K562 (cell line): ENCODE data around the gene RUNX1. TPM values are rescaled to one million over a fixed set of nuclear protein-coding genes. Genes with fewer than 3 reads are reported as not detected.

Experiments
- CBX5 ChIP-seq: IDR thresholded peaks from 2 replicates; pipeline ENCODE4 v1.6.1; 2014; ENCODE audit warnings: low read depth, borderline replicate concordance
- E2F1 ChIP-seq: sonication (generic); formaldehyde crosslinking; IDR thresholded peaks from 2 replicates; pipeline ENCODE4 v1.8.1; 2023; ENCODE audit warnings: mild to moderate bottlenecking, missing genetic modification reagents, moderate library complexity
- EP400 ChIP-seq: fragments of 450-650 bp; IDR thresholded peaks from 2 replicates; pipeline ENCODE4 v1.6.1; 2017; ENCODE audit warnings: antibody characterized with exemption, mild to moderate bottlenecking, moderate library complexity
- ILF3 ChIP-seq: fragments of 450-650 bp; IDR thresholded peaks from 2 replicates; pipeline ENCODE4 v1.6.1; 2018; ENCODE audit warnings: antibody characterized with exemption, mild to moderate bottlenecking, moderate library complexity, borderline replicate concordance
- MLX ChIP-seq, 2 experiments: fragments of 450-650 bp in 1 of 2; sonication (generic) in 1 of 2; formaldehyde crosslinking; conservative IDR thresholded peaks; 2 replicates each; pipeline versions ENCODE4 v1.4.0 to v1.8.1; 2020 to 2022; ENCODE audit warnings: mild to moderate bottlenecking in 1 of 2, missing genetic modification reagents in 1 of 2
- MTA2 ChIP-seq: fragments of 450-650 bp; IDR thresholded peaks from 2 replicates; pipeline ENCODE4 v1.6.1; 2016; ENCODE audit warnings: low read depth
- RBM14 ChIP-seq: fragments of 200-400 bp; formaldehyde crosslinking; IDR thresholded peaks from 2 replicates; pipeline ENCODE4 v1.6.1; 2018; ENCODE audit warnings: low read depth, mild to moderate bottlenecking, low read length, moderate library complexity, borderline replicate concordance; ENCODE audit not compliant: insufficient read depth
- STAT5B ChIP-seq: fragments of 250-450 bp; sonication (Bioruptor Pico); IDR thresholded peaks from 2 replicates; pipeline ENCODE4 v1.8.0; 2021; ENCODE audit warnings: mild to moderate bottlenecking, inconsistent platforms
- SUPT5H ChIP-seq: fragments of 450-650 bp; IDR thresholded peaks from 2 replicates; pipeline ENCODE4 v1.6.1; 2016
- TCFL5 ChIP-seq: fragments of 250-450 bp; sonication (Bioruptor Pico); conservative IDR thresholded peaks from 2 replicates; pipeline ENCODE4 v1.6.1; 2021; ENCODE audit warnings: mild to moderate bottlenecking, moderate library complexity, matching md5 sums
- ZBTB7A ChIP-seq: IDR thresholded peaks from 2 replicates; pipeline ENCODE4 v1.6.1; 2011; ENCODE audit warnings: low read depth, mild to moderate bottlenecking, low read length, moderate library complexity, borderline replicate concordance; ENCODE audit not compliant: control insufficient read depth
- ZNF511 ChIP-seq: sonication (generic); formaldehyde crosslinking; IDR thresholded peaks from 2 replicates; pipeline ENCODE4 v1.8.0; 2022; ENCODE audit warnings: mild to moderate bottlenecking, missing genetic modification reagents
- polyA plus RNA-seq, 8 experiments: library from polyadenylated mRNA; depleted of rRNA in 4 of 8; stranded (reverse) in 5 of 8; unstranded in 3 of 8; fragments of >200 nt; fragmentation: Nextera tagmentation in 2 of 8; fragmentation: Illumina TruSeq in 1 of 8; extraction: Ambion mirVana in 2 of 8; extraction: Trizol in 1 of 8; gene quantifications; 2 replicates each; pipeline versions ENCODE4 v1.2.1 to v1.2.3, GENCODE V29; 2011 to 2014; ENCODE audit warnings: inconsistent platforms in 1 of 8, missing spikeins in 1 of 8
- total RNA-seq, 7 experiments: library from RNA; depleted of rRNA in 6 of 7; stranded (reverse); fragments of >200 nt in 6 of 7; fragmentation: Illumina TruSeq in 2 of 7; extraction: Trizol in 2 of 7; gene quantifications; 2 replicates each; pipeline versions ENCODE4 v1.2.1 to v1.2.3, GENCODE V29; 2011 to 2021; ENCODE audit warnings: low replicate concordance in 1 of 7
- TF ChIP-seq, protein P1 (sequence below), 2 experiments: fragments of 450-650 bp in 1 of 2; sonication (generic) in 1 of 2; formaldehyde crosslinking in 1 of 2; IDR thresholded peaks in 1 of 2; conservative IDR thresholded peaks in 1 of 2; 2 replicates each; pipeline versions ENCODE4 v1.6.1 to v1.8.1; 2016 to 2023; ENCODE audit warnings: mild to moderate bottlenecking in 2 of 2, moderate library complexity in 2 of 2, inconsistent platforms in 1 of 2, missing genetic modification reagents in 1 of 2
- TF ChIP-seq, protein P2 (sequence below): sonication (generic); formaldehyde crosslinking; IDR thresholded peaks from 2 replicates; pipeline ENCODE4 v1.9.0; 2022; ENCODE audit warnings: mild to moderate bottlenecking, missing genetic modification reagents
- TF ChIP-seq, protein P3 (sequence below): fragments of 450-650 bp; formaldehyde crosslinking; IDR thresholded peaks from 2 replicates; pipeline ENCODE4 v1.4.0; 2020; ENCODE audit warnings: mild to moderate bottlenecking, moderate library complexity
- TF ChIP-seq, protein P4 (sequence below): fragments of 250-450 bp; sonication (Bioruptor Pico); IDR thresholded peaks from 2 replicates; pipeline ENCODE4 v1.4.0; 2020; ENCODE audit warnings: mild to moderate bottlenecking, moderate library complexity

Gene RUNX1
- total and polyA plus RNA-seq, 9 of the 15 experiments (the other 6 are each of a cell fraction or from before 2014, with no cell fraction given), result 2.2 to 68.6 (median 17.8) TPM

DNA sequence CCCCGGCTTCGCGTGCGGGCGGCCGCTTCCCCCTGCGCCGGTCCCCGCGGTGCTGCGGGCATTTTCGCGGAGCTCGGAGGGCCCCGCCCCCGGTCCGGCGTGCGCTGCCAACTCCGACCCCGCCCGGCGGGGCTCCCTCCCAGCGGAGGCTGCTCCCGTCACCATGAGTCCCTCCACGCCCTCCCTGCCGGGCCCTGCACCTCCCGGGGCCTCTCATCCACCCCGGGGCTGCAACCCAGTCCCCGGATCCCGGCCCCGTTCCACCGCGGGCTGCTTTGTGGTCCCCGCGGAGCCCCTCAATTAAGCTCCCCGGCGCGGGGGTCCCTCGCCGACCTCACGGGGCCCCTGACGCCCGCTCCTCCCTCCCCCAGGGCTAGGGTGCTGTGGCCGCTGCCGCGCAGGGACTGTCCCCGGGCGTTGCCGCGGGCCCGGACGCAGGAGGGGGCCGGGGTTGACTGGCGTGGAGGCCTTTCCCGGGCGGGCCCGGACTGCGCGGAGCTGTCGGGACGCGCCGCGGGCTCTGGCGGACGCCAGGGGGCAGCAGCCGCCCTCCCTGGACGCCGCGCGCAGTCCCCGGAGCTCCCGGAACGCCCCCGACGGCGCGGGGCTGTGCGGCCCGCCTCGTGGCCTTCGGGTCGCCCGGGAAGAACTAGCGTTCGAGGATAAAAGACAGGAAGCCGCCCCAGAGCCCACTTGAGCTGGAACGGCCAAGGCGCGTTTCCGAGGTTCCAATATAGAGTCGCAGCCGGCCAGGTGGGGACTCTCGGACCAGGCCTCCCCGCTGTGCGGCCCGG lies 159.2 kb downstream of the RUNX1 start (continued):
- TF ChIP-seq, protein P1, sequence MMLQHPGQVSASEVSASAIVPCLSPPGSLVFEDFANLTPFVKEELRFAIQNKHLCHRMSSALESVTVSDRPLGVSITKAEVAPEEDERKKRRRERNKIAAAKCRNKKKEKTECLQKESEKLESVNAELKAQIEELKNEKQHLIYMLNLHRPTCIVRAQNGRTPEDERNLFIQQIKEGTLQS (IDR thresholded peaks at IDR 0.05), result no peak
- TF ChIP-seq, protein P1 (CRISPR knock-in tag; conservative IDR thresholded peaks at IDR 0.05), result peak; percentile 55
- TF ChIP-seq E2F1 (CRISPR knock-in tag), result peak; percentile 81
- TF ChIP-seq ILF3, result peak; percentile 64; the same call in 1 of the 2 replicates
- TF ChIP-seq STAT5B, result no peak
- peak; percentile 73; the same call in 1 of the 2 replicates for TF ChIP-seq EP400
- TF ChIP-seq SUPT5H, result peak; percentile 67
- TF ChIP-seq, protein P2, sequence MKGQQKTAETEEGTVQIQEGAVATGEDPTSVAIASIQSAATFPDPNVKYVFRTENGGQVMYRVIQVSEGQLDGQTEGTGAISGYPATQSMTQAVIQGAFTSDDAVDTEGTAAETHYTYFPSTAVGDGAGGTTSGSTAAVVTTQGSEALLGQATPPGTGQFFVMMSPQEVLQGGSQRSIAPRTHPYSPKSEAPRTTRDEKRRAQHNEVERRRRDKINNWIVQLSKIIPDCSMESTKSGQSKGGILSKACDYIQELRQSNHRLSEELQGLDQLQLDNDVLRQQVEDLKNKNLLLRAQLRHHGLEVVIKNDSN, result 0 out of 2 replicates have a peak, but pooled peaks have one; percentile 9
- no peak for TF ChIP-seq MTA2
- TF ChIP-seq, protein P3, sequence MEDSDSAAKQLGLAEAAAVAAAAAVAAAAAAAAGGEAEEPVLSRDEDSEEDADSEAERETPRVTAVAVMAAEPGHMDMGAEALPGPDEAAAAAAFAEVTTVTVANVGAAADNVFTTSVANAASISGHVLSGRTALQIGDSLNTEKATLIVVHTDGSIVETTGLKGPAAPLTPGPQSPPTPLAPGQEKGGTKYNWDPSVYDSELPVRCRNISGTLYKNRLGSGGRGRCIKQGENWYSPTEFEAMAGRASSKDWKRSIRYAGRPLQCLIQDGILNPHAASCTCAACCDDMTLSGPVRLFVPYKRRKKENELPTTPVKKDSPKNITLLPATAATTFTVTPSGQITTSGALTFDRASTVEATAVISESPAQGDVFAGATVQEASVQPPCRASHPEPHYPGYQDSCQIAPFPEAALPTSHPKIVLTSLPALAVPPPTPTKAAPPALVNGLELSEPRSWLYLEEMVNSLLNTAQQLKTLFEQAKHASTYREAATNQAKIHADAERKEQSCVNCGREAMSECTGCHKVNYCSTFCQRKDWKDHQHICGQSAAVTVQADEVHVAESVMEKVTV (CRISPR knock-in tag), result peak; percentile 75
- TF ChIP-seq TCFL5 (CRISPR knock-in tag), result no peak
- TF ChIP-seq, protein P4, sequence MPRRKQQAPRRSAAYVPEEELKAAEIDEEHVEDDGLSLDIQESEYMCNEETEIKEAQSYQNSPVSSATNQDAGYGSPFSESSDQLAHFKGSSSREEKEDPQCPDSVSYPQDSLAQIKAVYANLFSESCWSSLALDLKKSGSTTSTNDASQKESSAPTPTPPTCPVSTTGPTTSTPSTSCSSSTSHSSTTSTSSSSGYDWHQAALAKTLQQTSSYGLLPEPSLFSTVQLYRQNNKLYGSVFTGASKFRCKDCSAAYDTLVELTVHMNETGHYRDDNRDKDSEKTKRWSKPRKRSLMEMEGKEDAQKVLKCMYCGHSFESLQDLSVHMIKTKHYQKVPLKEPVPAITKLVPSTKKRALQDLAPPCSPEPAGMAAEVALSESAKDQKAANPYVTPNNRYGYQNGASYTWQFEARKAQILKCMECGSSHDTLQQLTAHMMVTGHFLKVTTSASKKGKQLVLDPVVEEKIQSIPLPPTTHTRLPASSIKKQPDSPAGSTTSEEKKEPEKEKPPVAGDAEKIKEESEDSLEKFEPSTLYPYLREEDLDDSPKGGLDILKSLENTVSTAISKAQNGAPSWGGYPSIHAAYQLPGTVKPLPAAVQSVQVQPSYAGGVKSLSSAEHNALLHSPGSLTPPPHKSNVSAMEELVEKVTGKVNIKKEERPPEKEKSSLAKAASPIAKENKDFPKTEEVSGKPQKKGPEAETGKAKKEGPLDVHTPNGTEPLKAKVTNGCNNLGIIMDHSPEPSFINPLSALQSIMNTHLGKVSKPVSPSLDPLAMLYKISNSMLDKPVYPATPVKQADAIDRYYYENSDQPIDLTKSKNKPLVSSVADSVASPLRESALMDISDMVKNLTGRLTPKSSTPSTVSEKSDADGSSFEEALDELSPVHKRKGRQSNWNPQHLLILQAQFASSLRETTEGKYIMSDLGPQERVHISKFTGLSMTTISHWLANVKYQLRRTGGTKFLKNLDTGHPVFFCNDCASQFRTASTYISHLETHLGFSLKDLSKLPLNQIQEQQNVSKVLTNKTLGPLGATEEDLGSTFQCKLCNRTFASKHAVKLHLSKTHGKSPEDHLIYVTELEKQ (CRISPR knock-in tag), result no peak
- peak; percentile 23; the same call in 1 of the 2 replicates for TF ChIP-seq RBM14
- TF ChIP-seq ZBTB7A, result peak; percentile 92
- TF ChIP-seq CBX5, result no peak
- TF ChIP-seq ZNF511 (CRISPR knock-in tag), result peak; percentile 82
- no peak for TF ChIP-seq MLX (CRISPR knock-in tag; conservative IDR thresholded peaks at IDR 0.05)
